NB4 (cell line): ENCODE data around the gene DUSP22.

Experiments
- MYC ChIP-seq: IDR thresholded peaks from 2 replicates; pipeline ENCODE4 v1.6.1; 2011; ENCODE audit warnings: low read depth, low read length
- TF ChIP-seq, protein P1 (sequence below): IDR thresholded peaks from one replicate; pipeline ENCODE4 v1.5.1; 2012; ENCODE audit warnings: low read depth, low read length

DNA sequence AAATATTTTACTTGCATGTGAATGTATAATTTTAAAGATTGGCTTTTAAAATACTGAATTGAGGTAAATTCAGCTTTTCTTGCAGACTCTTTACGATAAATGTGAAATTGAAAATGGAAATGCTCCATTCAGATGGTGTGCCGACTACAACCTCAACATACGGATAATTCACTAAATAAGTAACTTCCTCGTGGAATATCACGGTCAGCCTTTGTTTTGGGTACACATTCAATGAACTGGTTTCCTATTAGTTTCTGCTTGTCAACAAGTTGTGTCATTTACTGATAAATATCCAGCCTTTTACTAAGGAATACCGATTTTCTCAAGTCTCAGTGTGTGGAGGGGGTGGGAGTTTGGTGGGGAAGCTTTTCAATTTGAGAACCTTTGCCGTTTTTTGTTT is 96.9 kb downstream of the DUSP22 start:
- TF ChIP-seq, protein P1, sequence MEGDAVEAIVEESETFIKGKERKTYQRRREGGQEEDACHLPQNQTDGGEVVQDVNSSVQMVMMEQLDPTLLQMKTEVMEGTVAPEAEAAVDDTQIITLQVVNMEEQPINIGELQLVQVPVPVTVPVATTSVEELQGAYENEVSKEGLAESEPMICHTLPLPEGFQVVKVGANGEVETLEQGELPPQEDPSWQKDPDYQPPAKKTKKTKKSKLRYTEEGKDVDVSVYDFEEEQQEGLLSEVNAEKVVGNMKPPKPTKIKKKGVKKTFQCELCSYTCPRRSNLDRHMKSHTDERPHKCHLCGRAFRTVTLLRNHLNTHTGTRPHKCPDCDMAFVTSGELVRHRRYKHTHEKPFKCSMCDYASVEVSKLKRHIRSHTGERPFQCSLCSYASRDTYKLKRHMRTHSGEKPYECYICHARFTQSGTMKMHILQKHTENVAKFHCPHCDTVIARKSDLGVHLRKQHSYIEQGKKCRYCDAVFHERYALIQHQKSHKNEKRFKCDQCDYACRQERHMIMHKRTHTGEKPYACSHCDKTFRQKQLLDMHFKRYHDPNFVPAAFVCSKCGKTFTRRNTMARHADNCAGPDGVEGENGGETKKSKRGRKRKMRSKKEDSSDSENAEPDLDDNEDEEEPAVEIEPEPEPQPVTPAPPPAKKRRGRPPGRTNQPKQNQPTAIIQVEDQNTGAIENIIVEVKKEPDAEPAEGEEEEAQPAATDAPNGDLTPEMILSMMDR: no peak
- no peak for TF ChIP-seq MYC
